HG03439 (cell line): ENCODE data around the gene MTURN.

Source experiments
- ATAC-seq: cut with Tn5 transposase; IDR thresholded peaks from one replicate; pipeline ENCODE4 v1.9.1; 2021; ENCODE audit warnings: mild to moderate bottlenecking, moderate library complexity; ENCODE audit not compliant: unreplicated experiment

MTURN gene

DNA sequence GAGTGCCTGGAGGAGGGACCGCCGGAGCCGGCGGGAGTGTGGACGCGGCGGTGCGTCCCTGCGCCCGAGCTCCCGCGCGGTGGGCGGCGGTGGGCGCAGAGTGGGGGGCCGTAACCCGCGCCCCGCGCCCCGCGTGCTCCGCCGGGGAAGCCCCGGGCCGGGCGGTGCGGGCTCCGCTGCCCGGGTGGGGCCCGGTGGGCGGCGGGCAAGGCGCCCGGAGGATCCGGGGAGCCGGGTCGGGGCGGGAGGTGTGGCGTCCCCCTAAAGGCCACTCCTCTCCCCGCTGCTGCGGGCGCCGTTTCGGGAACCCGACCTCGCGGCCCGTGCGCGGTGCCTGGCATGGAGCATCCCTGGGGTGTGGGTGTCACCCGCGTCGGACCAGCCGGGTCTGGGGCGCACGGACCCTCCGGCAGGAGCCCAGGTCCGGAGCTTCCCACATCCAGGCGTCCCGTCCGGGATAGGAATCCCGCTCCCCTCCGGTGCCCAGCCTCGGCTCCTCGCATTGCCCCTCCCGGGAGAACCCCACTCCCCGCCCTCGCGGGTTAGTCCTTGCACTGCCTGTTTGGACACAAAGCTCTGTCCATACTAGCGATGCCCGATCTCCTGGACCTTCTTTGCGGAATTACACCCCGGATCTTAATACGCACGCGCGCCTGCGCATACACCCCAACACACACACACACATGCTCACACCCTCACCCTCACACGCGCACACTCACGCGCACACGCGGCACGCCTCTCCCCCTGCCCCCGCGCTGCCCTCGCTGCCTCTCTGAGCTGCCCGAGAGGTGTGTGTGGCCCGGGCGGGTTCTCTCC lies 723 bp downstream of the MTURN start:
- ATAC-seq, result peak; percentile 30

DNA sequence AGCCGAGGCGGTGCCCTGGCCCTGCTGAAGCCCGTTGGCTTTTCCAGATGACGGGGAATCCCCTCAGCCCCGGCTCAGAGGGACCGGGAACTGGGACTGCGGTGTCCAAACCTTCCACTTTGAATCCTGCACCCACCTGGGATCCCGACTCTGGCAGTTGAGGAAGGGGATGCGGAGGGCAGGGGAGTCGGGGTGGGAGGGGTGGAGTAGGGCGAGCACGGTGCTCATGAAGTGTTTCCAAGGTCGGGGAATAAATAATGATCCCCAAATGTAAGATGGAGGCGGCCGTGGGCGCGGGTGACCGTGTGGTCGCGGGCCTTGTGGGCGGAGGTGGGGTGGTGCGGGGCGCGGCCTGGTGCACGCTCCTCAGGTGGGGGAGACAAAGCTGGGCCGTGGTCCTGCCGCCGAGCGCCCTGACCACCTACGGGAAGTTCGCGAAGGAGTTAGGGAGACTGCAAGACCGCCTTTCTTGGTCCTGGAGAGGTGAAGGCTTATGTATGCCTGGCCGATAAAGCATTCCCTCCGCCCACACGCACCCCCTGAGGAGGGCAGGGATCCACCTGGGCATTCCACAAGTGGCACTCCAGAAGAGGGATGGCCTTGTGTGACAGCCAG lies 1.4 kb downstream of the MTURN start:
- ATAC-seq, result no peak

DNA sequence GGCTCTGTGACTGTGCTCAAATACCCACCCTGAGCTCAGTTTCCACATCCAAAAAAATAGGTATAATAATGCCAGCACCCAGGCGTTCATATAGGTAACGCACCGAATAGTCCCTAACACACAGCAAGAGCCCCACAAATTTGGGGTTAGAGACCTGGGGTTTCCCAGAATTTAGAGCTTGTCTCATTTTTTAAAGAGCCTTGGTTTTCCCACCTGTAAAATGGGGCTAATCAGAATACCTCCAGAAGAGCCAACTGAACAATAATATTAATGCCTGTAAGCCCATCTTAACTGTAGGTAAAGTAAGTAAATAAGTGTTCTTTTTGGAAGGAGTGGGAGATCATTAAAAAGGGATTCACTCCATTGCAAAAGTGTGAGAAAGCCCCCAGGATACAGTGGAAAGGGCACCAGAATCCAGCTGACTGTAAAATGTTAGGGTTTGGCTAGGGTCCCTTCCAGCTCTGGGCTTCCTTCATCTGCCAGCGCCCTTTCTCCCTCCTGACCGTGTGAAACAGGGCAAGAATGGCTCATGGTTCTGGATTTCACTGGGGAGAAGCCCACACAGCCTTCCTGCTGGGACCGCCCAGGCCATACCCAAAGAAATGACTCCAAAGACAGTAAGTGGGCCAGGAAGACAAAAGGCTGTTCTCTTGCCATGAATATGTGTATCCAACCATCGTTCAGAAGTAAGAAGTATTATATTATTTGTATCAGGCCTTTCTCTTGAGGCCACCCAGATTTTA lies 2.1 kb downstream of the MTURN start:
- ATAC-seq, result no peak

DNA sequence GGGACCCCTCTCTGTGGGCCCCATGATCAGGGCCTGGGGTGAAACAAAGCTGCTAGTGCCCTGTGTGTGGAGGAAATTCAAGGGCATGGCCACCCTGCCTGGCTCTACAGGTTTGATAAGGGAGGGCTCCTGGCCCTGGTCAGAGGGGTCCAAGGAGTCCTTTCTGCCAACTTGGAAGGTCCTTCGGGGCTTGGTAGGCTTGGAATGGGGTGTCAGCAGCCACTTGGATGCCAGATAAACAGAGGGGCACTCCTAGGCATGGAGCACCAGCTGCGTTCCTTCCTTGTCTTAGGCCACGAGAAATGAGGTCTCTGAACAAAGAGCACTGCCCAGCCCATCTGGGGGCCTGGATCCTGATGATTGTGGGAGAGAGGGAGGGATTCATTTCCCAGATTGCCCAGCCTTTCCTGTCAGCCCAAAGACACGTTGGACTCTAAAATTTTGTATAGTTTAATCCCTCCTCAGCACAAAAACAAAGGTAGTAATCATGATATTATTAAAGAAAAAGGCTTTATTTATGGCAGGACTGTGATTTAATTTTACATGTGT lies 5.1 kb downstream of the MTURN start:
- ATAC-seq, result no peak

DNA sequence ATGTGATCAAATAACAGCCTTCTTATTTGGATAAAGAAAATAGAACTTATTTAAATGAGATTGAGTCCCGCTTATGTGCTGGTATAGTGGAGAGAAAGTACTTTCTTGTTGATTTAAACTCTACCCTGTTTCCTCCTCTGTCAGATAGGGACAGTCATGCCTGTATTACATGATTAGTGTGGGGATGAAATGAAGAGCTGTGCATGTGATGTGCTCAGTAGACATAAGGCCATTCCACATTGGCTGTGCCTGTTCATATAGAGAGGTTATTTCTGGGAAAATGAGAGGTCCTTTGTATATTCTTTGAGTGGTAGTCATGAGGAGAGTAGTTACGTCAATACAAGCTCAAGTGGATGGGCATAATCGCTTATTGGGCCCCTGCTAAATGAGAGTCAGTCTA lies 5.7 kb downstream of the MTURN start:
- ATAC-seq, result no peak

DNA sequence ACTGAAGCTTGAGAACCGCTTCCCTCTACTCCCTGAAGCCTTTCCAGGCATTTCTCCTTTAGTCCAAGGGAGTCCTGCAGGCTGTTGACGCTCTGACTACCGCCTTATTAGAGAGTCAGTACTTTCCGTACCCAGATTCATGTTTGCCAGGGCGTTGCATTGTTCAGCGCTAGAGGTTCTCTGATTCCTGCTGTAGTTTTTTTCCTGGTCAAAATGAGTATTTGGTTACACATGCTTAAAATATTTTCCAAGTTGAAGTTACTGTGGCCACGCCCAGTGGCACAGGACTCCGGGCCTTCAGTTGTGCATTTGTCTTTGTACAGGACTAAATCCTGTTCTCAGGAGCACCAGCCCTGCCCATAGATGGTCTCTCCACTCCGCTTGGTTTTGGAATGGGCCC lies 7.9 kb downstream of the MTURN start:
- no peak for ATAC-seq

DNA sequence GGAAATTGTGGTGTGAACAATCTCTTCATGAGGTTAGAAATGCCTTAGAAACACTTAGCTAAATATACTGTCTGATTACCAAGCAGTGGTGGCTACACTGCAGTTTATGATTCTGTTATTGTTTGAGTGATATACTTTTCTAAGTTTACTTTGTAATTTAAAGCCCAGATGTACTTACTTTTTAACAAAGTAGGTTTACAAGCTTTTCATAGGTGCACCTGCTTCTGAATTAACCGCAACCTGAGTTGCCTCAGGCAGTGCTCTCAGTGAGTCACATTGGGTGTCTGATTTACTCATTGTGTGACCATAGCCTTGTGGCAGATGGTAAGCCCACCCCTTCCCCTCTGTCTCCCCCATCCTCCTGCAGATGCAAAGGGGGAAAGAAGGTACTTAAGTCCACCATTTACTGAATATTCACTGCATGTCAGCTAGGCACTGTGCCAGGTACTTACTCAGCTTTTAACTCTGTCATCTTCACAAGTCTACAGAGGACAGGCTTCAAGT lies 9.0 kb downstream of the MTURN start:
- no peak for ATAC-seq

DNA sequence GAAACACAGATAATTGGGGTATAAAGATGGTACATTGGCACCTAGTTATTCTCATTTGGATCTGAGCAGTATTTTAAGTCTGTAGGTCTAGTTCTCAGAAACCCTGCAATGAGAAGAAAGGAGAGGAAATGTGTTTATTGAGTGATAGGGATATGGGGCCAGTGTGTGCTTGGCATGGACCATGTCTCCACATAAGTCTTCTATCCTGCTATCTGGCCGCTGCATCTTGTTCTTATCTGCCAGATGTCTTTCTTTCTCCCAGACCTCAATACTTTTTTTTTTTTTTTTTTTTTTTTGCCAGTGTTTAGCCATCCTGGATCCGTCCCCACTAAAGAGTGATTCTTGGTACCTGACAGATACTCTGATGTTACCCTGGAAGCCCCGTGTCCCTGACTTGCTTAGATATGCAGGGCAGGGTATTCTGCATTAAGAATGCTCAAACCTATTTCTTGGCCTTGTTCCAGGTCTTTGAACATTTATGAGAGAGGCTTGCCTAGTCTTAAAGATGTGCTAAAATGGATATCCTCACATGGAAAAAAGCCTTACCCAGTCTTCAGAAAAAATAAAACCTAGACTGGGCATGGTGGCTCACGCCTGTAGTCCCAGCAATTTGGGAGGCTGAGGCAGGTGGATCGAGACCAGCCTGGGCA lies 10.0 kb downstream of the MTURN start:
- no peak for ATAC-seq

DNA sequence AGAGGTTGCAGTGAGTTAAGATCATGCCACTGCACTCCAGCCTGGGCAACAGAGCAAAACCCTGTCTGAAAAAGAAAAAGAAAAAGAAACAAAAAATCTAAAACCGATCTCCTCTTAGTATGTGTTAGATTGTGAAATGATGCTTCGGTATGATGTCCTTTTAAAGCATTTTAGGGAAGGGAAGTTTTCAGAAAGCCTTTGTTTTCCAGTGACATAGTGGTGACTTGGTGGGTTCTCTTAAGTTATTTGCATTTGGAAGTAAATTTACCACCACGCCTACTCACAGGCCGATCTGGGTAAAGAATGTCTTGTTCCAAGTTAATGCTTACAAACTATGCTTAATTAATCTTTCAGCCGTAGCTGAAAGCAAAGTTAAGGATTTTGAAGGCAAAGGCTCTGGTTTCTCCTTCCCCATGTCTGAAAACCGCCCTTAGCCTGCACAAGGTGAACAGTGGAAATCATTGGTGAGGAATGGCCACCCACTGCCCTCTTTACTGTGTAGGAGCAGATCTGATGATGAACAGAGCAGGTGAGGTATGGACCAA lies 10.7 kb downstream of the MTURN start:
- no peak for ATAC-seq

DNA sequence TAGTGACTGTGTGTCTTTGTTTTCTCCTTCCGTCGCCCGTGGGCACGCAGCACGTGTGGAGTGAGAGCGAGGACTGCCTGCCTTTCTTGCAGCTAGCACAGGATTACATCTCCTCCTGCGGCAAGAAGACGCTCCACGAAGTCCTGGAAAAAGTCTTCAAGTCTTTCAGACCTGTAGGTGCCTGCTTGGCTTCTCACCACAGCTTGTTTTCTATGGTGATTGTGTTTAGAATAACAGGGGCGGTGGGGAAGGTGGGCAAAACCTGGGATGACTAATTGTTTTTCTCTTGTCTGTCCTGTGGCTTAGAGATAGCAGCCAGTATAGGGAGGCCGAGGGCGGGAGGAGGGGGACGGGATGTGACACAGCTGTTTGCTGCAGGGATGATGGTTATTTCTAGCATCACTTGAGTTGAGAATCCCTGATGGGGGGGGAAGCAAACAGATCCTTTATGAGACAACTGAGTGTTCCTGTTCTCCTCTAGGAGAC lies 11.4 kb downstream of the MTURN start:
- ATAC-seq, result no peak

DNA sequence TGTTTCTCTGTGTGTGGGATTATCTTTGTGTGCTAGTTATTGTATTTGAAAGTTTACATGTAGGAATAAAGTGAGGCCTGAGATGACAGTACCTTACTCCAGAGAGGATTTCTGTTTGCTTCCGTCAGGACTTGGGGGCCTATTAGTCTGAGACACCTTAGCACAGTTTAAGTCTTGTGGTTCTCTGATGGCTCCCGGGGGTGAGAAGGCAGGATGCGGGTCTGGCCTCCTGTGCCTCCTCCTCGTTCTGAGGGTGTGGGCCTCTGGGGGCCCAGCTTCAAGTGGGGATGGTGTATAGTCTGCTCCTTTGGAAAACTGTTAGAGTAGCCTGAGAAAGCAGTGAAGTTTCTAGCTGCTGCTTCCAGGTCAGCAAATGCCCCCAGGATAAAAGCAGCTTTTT lies 12.4 kb downstream of the MTURN start:
- no peak for ATAC-seq

DNA sequence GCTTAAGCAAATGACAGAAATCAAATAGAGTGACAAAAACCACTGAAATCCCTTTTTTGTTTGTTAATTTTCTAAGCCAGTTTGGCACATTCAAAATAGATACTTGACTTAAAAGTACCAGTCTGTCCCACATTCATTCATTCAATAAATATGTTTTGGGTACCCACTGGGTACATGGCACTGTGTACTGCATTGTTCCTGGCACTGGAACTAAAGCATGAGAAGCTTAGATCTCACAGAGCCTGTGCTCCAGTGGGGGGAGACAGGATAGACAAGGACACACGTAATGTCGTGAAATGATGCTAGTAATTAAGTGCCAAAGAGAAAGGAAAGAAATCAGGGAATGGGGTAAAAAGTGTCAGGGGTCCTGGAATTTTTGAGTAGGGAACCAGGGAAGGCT lies 13.0 kb downstream of the MTURN start:
- ATAC-seq, result no peak

DNA sequence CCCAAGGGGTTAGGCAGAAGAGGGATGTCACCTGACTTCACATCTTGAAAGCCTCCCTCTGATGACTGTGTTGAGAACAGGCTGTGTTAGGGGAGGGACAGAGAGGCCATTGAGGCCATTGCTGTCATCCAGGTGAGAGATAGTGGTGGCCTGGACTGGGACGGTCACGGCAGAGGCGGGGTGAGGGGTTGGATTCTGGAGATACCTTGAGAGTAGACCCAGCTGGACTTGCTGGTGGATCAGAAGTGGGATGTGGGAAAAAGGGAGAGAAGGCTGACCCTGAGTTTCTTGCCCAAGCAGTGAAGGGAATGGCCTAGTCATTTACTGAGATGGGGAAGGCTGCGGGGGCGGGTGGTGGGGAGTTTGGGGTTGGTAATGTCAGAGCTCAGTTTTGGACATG lies 13.6 kb downstream of the MTURN start:
- no peak for ATAC-seq

DNA sequence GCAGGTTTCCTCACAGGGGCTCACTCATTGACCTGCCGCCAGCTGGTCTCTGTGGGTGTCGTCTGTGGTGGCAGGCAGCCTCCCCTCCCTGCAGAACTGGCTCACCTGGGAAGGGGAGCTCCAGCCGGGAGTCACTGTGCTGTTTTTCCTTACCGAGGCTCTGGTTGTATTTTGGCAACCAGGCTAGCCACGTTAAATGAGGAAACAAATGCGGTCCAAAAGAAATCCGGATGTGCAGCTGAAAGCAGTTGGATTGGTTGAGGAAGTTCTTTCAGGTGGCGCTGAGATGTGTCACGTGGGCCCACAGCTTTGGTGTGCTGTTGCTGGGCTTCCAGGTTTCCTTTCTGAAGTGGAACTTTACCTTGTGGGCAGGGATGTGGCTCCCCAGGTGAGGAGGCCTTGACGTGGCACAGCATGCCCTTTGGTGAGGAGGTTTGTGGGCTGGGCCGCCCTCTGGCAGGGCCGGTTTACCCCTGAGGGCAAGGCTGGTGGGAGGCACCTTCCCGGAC lies 14.2 kb downstream of the MTURN start:
- no peak for ATAC-seq

DNA sequence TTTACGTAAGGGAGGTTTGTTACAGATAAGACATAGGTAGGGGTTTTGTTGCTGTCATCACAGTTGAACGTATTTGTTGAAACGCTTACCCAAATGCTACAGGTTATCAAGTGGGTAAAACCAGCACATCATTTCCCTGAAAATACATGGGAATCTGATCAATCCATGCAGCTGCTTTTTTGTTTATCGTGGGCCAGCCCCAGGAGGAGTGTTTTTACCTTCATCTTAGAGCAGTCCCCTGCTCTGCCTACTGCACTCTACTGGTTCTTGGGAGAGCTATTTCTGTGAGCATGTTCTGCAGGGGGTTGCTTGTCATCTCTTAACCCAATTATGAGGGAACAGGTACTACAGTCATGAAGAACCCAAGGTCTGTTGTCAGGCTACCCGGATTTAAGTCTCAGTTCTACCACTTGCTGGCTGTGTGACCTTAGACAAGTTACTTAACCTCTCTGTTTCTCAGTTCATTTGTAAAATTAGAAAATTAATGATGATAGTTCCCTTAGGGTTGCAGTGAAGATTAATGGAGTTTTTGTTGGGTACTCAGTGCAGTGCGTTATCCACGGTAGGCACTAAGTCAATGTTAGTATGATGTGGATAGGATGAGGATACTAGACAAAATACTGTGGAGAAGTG lies 15.0 kb downstream of the MTURN start:
- ATAC-seq, result no peak

DNA sequence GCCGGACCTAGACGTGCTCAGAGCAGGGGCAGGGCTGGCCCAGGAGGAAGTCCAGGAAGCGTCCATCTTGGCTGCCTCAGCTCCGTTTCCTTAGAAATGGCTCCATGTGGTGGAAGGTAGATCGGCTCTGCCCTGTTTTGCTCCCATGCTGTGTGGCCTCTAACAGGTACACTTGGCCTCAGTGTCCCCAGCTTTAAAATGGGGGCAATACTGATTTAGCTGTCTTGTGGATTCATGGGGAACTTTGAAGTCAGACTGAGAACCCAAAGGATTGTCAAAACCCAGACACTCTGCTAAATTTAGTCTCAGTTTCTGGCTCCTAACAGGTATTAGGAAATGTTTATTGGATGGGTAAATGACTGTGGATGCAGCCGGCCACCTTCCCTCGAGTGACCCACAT lies 15.9 kb downstream of the MTURN start:
- no peak for ATAC-seq

DNA sequence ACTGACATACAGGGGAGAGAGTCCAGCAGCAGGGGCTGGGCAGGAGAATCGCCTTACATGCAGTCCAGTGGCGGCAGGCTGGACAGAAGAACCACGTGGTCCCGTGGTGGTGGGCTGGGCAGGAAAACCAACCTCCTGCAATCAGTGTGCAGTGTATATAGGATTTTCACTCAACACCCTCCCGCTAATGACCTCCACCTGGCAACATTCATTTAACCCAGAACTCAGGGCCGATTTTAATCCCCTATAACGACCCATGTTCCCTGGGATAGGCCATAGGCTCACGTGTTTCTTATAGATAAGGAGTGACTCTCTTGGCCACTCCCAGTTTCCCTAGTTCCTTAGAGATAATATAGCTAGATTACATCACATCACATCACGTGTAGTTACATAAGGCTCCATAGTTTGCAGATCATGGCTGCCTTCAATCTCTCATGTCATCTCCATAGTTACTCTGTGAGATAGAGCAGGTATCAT lies 19.4 kb downstream of the MTURN start:
- no peak for ATAC-seq

DNA sequence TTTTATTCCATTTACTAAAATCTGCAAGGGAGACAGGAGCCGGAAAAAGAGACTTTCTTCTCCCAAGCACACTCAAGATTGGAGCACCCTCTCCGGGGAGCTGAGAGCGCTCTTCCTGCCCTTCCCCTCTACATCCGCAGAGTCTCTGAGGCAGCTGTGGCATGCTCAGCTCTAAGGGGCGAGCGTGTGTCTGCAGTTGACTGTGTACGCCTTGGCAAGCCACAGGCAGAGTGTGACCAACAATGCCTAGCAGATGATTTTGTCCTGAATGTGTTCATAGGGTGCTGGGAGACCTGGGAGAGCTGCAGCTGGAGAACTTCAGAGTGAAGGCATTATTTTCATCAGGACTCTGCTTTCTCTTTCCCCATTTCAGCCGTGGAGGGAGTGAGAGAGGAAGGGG lies 20.7 kb downstream of the MTURN start:
- no peak for ATAC-seq

DNA sequence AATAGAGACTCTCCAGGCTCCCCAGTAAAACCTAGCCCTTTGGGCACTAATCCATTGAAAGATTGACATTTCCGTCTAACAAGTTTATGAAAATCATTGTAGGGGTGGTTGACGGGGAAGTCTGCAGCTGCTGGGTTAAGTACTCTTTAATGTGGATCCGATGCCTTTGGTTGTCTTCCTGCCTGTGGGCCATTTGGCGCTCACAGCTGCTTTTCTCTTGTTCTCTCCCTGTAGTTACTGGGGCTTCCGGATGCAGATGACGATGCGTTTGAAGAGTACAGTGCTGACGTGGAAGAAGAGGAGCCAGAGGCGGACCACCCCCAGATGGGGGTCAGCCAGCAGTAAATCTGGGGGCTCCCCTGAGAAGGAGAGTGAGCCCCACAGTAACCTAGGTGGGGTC lies 22.4 kb downstream of the MTURN start:
- ATAC-seq, result no peak

DNA sequence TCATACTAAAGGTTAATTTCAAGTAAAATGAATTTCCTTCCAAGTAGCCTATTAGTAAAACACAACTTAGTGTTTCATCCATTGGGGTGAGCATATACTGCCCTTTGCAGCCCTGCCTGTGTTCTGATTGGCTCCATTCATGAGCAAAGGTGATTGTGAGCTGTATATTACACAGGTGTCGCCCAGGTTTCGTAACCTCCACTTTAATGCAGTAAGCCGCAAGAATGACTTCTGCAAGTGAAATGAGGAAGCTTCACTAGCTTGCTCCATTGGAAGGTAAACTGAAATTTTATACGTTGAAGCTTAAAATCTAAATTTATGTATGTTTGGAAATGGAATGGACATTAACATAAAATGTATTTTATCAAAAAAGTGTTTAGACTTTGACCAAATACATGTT lies 24.4 kb downstream of the MTURN start:
- ATAC-seq, result no peak
